HCT116 (cell line): ENCODE measurements around the gene ATL1.
"Not testable (repeated sequence)": the region's sequence is repeated elsewhere in the genome, so short reads cannot be mapped to it uniquely, and the experiment has no call there.

Source experiments
- ATF3 ChIP-seq: IDR thresholded peaks from 2 replicates; pipeline ENCODE4 v1.6.1; 2012
- CBX3 ChIP-seq: IDR thresholded peaks from 2 replicates; pipeline ENCODE4 v1.6.1; 2012; ENCODE audit warnings: low read depth
- CTCF ChIP-seq, 3 experiments: fragments of 200-600 bp in 1 of 3; sonication (generic) in 1 of 3; IDR thresholded peaks in 2 of 3; conservative IDR thresholded peaks in 1 of 3; 2 replicates each; pipeline ENCODE4 v1.5.1; 2012 to 2017; ENCODE audit warnings: low read depth in 2 of 3, low read length in 2 of 3, antibody characterized with exemption in 1 of 3, borderline replicate concordance in 1 of 3, control low read depth in 1 of 3, mild to moderate bottlenecking in 1 of 3, mixed read lengths in 1 of 3, mixed run types in 1 of 3, moderate library complexity in 1 of 3; ENCODE audit not compliant: insufficient read depth in 1 of 3
- EGR1 ChIP-seq: IDR thresholded peaks from 2 replicates; pipeline ENCODE4 v1.6.1; 2012; ENCODE audit warnings: low read depth
- EZH2 ChIP-seq: fragments of 200-600 bp; sonication (generic); IDR thresholded peaks from 2 replicates; pipeline ENCODE4 v1.6.1; 2017; ENCODE audit warnings: antibody characterized with exemption, mixed run types
- FOSL1 ChIP-seq: IDR thresholded peaks from 2 replicates; pipeline ENCODE4 v1.6.1; 2012; ENCODE audit warnings: low read depth
- MAX ChIP-seq: IDR thresholded peaks from 2 replicates; pipeline ENCODE4 v1.6.1; 2012
- POLR2A ChIP-seq: IDR thresholded peaks from 2 replicates; pipeline ENCODE4 v1.7.0; 2011; ENCODE audit warnings: borderline replicate concordance; ENCODE audit not compliant: insufficient read depth, insufficient read length; ENCODE audit errors: extremely low read depth
- POLR2AphosphoS5 ChIP-seq: IDR thresholded peaks from 2 replicates; pipeline ENCODE4 v1.6.1; 2011; ENCODE audit warnings: mild to moderate bottlenecking, low read depth, low read length, moderate library complexity
- REST ChIP-seq: IDR thresholded peaks from 2 replicates; pipeline ENCODE4 v1.6.1; 2012; ENCODE audit warnings: low read depth
- ZBTB33 ChIP-seq: IDR thresholded peaks from 2 replicates; pipeline ENCODE4 v1.6.1; 2011; ENCODE audit warnings: mild to moderate bottlenecking, low read length, moderate library complexity; ENCODE audit not compliant: insufficient replicate concordance; ENCODE audit errors: extremely low read depth
- ZFX ChIP-seq: fragments of 450-650 bp; IDR thresholded peaks from 2 replicates; pipeline ENCODE4 v1.6.1; 2017

- TF ChIP-seq CTCF (IDR thresholded peaks at IDR 0.05 in 2 of 3, conservative IDR thresholded peaks at IDR 0.05 in 1 of 3; ENCODE audit: borderline replicate concordance in 1 of 3, insufficient read depth in 1 of 3, low read depth in 2 of 3, low read length in 2 of 3); FOSL1; EZH2; POLR2A; REST; ZBTB33; MAX; POLR2AphosphoS5; ATF3; CBX3; ZFX; EGR1: not testable (repeated sequence)
These were observed 104.6 kb downstream of the ATL1 start for GRCh38 chr14:50664579-50664978.
